Ovary (tissue), 9 donors: ENCODE measurements around the gene TRAF1. TPM values are rescaled to one million over a fixed set of nuclear protein-coding genes. Genes with fewer than 3 reads are reported as not detected.

Source experiments
- DNase-seq, 5 donors: peaks; one replicate each; pipeline ENCODE4 v3.0.0-alpha.2; 2019 to 2020
- H3K27ac ChIP-seq, 2 donors: fragments of 200-600 bp; one replicate each; pipeline versions ENCODE4 v1.5.1 to v1.8.0; 2019 to 2022
- H3K27me3 ChIP-seq: fragments of 200-600 bp; one replicate; pipeline ENCODE4 v1.8.0; 2022
- H3K36me3 ChIP-seq: fragments of 200-600 bp; sonication (generic); one replicate; pipeline ENCODE4 v1.5.1; 2019
- H3K4me1 ChIP-seq: one replicate; pipeline ENCODE4 v1.8.1; 2013; ENCODE audit warnings: mild to moderate bottlenecking, moderate library complexity; ENCODE audit not compliant: insufficient read depth
- H3K4me3 ChIP-seq: fragments of 200-600 bp; sonication (generic); one replicate; pipeline ENCODE4 v1.5.1; 2017
- H3K9me3 ChIP-seq, 2 donors: fragments of 200-600 bp in 1 of 2; sonication (generic) in 1 of 2; one replicate each; pipeline versions ENCODE4 v1.5.1 to v1.8.1; 2013 to 2019; ENCODE audit warnings: mild to moderate bottlenecking in 1 of 2, moderate library complexity in 1 of 2
- CTCF ChIP-seq, 3 donors: fragments of 450-650 bp in 2 of 3; fragments of 200-600 bp in 1 of 3; IDR thresholded peaks; one replicate each; pipeline versions ENCODE4 v1.5.1 to v1.8.0; 2016 to 2022; ENCODE audit warnings: antibody characterized with exemption in 3 of 3, mild to moderate bottlenecking in 1 of 3
- EP300 ChIP-seq: sonication (generic); formaldehyde crosslinking; IDR thresholded peaks from one replicate; pipeline ENCODE4 v1.6.1; 2017; ENCODE audit warnings: antibody characterized with exemption
- POLR2A ChIP-seq: fragments of 450-650 bp; IDR thresholded peaks from one replicate; pipeline ENCODE4 v1.6.1; 2017; ENCODE audit warnings: antibody characterized with exemption, mild to moderate bottlenecking, moderate library complexity
- WGBS, 3 donors: extraction: QIAGEN DNeasy Blood & Tissue Kit in 1 of 3; methylation state at CpG; one replicate each; pipeline versions ENCODE4 v1.1.5 to v1.1.7; 2013 to 2017; 5-methylcytosine and 5-hydroxymethylcytosine counted together
- intact Hi-C, 4 donors: fragments of 100-400 bp; cut with DNase I; formaldehyde crosslinking; loops; one replicate each; pipeline versions ENCODE4 v1.11.0 to v1.15.1; 2022 to 2023
- polyA plus RNA-seq, 2 donors: library from polyadenylated mRNA; stranded (reverse); fragments of 200-250 nt in 1 of 2; fragments of 350-450 nt in 1 of 2; fragmentation: Illumina TruSeq in 1 of 2; extraction: RNeasy Lipid Tissue Mini Kit (QIAGEN cat#74804) in 1 of 2; gene quantifications; one replicate each; pipeline ENCODE4 v1.2.3, GENCODE V29; 2013 to 2014
- total RNA-seq, 7 donors: library from RNA; depleted of rRNA in 2 of 7; stranded (reverse); fragments of >200 nt in 2 of 7; fragmentation: NEBNext Ultra II Directional in 3 of 7; extraction: Animal tissue kit (Norgen Biotek cat#: 25700) in 3 of 7; gene quantifications; one replicate each; pipeline versions ENCODE4 v1.1.0 to v1.2.4, GENCODE V29; 2016 to 2023
- donor health status: DM: no; HTN: no; CAD: no; lungs with moderate emphysema.
- donor health status: DM: no; HTN: no; CAD: no.
- donor health status: Bipolar disorder and iron deficiency.
- donor health status: DM: yes; HTN: yes; CAD: no.
- donor health status: DM: no; HTN: no; CAD: no.
- donor health status: DM: yes; HTN: yes; CAD: no.

The TRAF1 gene
- total and polyA plus RNA-seq, 9 donors = 4.1 to 9.4 (median 5.5) TPM

GRCh38 chr9:120866651-120867050, 59.9 kb downstream of the TRAF1 start:
- no peak overlapping the region for H3K4me3 ChIP-seq
- H3K36me3 ChIP-seq = no peaks in the 10 kb centered on the region
- intact Hi-C loops = loop anchor here in 1 of 4 donors (5.0 kb wide), 1 partner anchor 211 kb away; no protein-coding TSS in a partner anchor
- WGBS, 3 donors = 95 to 96% (median 96%) methylated on average over 6 of the region's 6 CpGs
- no peak overlapping the region for H3K27ac ChIP-seq
- TF ChIP-seq POLR2A (no peak), CTCF (IDR thresholded peaks at IDR 0.05) (no peak), EP300 (no peak)
- H3K9me3 ChIP-seq = no peaks in the 10 kb centered on the region
- DNase-seq = no peak
- H3K4me1 ChIP-seq = peaks cover 6% of the 10 kb centered on the region
- H3K27me3 ChIP-seq = no peaks in the 10 kb centered on the region

- H3K27ac ChIP-seq = no peak overlapping the region
- 59 to 67% (median 60%) methylated on average over 5 of the region's 5 CpGs for WGBS, 3 donors
These were observed 60.8 kb downstream of the TRAF1 start for GRCh38 chr9:120865809-120866208.

GRCh38 chr9:120865176-120865575, 61.4 kb downstream of the TRAF1 start:
- intact Hi-C loops = loop anchor here in 1 of 4 donors (5.0 kb wide), 1 partner anchor 212 kb away; no protein-coding TSS in a partner anchor
- Histone ChIP-seq H3K27ac (no peak overlapping the region), H3K27me3 (no peaks in the 10 kb centered on the region), H3K4me3 (no peak overlapping the region), H3K36me3 (no peaks in the 10 kb centered on the region), H3K4me1 (peaks cover 6% of the 10 kb centered on the region), H3K9me3 (no peaks in the 10 kb centered on the region)
- TF ChIP-seq CTCF (IDR thresholded peaks at IDR 0.05) = no peak
- no peak for TF ChIP-seq POLR2A
- no peak for TF ChIP-seq EP300
- DNase-seq = no peak
- WGBS, 3 donors = 37 to 57% (median 56%) methylated on average over 5 of the region's 5 CpGs

More at GRCh38 chr9:120865809-120866208, 60.8 kb downstream of the TRAF1 start:
- DNase-seq = no peak
- intact Hi-C loops = loop anchor here in 1 of 4 donors (5.0 kb wide), 1 partner anchor 211 kb away; no protein-coding TSS in a partner anchor
- Histone ChIP-seq H3K27me3 (no peaks in the 10 kb centered on the region), H3K36me3 (no peaks in the 10 kb centered on the region), H3K4me1 (peaks cover 6% of the 10 kb centered on the region), H3K4me3 (no peak overlapping the region), H3K9me3 (no peaks in the 10 kb centered on the region)
- TF ChIP-seq EP300 (no peak), POLR2A (no peak), CTCF (IDR thresholded peaks at IDR 0.05) (no peak)

GRCh38 chr9:120864719-120865118, 61.9 kb downstream of the TRAF1 start:
- Histone ChIP-seq H3K36me3 (no peaks in the 10 kb centered on the region), H3K27me3 (no peaks in the 10 kb centered on the region), H3K27ac (no peak overlapping the region), H3K4me1 (peaks cover 6% of the 10 kb centered on the region), H3K4me3 (no peak overlapping the region), H3K9me3 (no peaks in the 10 kb centered on the region)
- TF ChIP-seq POLR2A (no peak), EP300 (no peak), CTCF (IDR thresholded peaks at IDR 0.05) (no peak)
- WGBS, 3 donors = 90 to 95% (median 92%) methylated on average over 5 of the region's 5 CpGs
- DNase-seq = no peak
- intact Hi-C loops = loop anchor here in 1 of 4 donors (5.0 kb wide), 1 partner anchor 213 kb away; no protein-coding TSS in a partner anchor
